GM18519 (cell line): ENCODE results near the gene GLUD1.
"Not testable (repeated sequence)": the region's sequence is repeated elsewhere in the genome, so short reads cannot be mapped to it uniquely, and the experiment has no call there.

ENCODE experiments used
- ATAC-seq: cut with Tn5 transposase; IDR thresholded peaks from one replicate; pipeline ENCODE4 v1.9.1; 2021; ENCODE audit warnings: mild to moderate bottlenecking, moderate library complexity; ENCODE audit not compliant: unreplicated experiment, low FRiP score

The GLUD1 gene

DNA sequence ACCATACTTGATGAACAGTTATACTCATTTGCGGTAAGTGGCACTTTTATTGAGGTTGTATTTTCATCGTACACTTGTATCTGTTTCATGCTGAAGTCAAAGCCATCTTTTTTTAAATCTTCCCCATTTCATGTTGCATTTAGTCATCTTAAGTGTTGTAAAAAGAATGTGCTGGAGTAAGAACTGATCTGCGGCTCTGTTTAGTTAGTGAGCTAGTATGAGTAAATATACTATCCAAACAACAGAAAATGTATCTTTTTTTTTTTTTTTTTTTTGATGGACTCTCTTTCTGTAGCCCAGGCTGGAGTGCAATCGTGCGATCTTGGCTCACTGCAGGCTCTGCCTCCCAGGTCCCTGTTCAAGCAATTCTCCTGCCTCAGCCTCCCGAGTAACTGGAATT lies 87.0 kb downstream of the GLUD1 start:
- not testable (repeated sequence) for ATAC-seq

DNA sequence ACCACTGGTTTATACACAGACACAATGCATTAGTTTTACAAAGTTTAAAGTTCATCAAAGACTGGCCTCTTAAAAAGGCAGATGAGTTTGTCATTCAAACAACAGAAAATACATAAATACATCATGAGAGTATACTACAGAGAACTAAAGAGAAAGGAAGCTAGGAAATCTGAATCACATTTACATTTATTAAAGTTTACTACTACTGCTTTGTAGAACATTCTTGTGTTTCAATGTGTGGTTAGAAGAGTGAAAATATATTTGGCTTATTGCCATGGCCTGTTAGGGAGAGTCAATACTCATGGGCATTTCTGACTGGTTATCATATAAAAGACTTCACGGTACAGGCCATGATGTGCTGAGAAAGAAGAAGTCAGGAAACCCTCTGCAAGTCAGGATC lies 87.5 kb downstream of the GLUD1 start:
- not testable (repeated sequence) for ATAC-seq

DNA sequence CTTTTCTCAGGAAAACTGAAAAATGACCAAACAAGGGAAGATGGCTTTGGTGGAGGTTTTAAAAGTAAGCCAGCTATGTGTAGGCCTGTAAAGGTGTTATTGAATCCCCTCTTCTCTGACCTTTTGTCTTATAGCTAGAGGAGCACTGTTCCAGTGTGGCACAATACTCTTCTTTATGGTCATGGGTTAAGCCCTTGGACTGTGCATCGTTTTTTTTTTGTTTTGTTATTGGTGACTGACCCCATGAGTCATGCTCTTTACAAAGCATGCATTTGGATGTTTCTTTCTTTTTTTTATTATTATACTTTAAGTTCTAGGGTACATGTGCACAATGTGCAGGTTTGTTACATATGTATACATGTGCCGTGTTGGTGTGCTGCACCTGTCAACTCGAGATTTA lies 94.2 kb downstream of the GLUD1 start:
- ATAC-seq, result no peak
